CD4-positive, CD25-positive, alpha-beta regulatory T cell (primary cell): ENCODE measurements around the gene ZFAND3. TPM values are rescaled to one million over a fixed set of nuclear protein-coding genes. Genes with fewer than 3 reads are reported as not detected.
A peak's percentile ranks its signal among the peaks of the same experiment; 100 is the strongest.

Experiments
- ATAC-seq, 2 donors: fragments of 150-1000 bp; cut with Tn5 transposase; one replicate each; pipeline ENCODE4 v1.10.0; 2021; ENCODE audit warnings: low read depth in 2 of 2, moderate number of reproducible peaks in 2 of 2, moderate library complexity in 1 of 2
- DNase-seq, 3 donors: peaks; one replicate each; pipeline versions ENCODE4 v3.0.0 to v3.0.0-alpha.2; 2012 to 2022; ENCODE audit warnings: mixed read lengths in 1 of 3
- H3K27ac ChIP-seq: one replicate; pipeline ENCODE4 v1.7.0; 2013; ENCODE audit warnings: mild to moderate bottlenecking, low read length; ENCODE audit not compliant: insufficient read depth, poor library complexity, severe bottlenecking
- H3K27me3 ChIP-seq: one replicate; pipeline ENCODE4 v1.7.0; 2013; ENCODE audit warnings: low read length; ENCODE audit not compliant: control insufficient read depth, insufficient read depth
- H3K36me3 ChIP-seq: one replicate; pipeline ENCODE4 v1.7.0; 2013; ENCODE audit warnings: mild to moderate bottlenecking, low read length, moderate library complexity; ENCODE audit not compliant: control insufficient read depth, insufficient read depth
- H3K4me1 ChIP-seq: 2 replicates; pipeline ENCODE4 v1.7.0; 2013; ENCODE audit warnings: mild to moderate bottlenecking, low read length; ENCODE audit not compliant: insufficient read depth, control insufficient read depth, poor library complexity, severe bottlenecking
- H3K4me3 ChIP-seq: one replicate; pipeline ENCODE4 v1.7.0; 2013; ENCODE audit warnings: low read depth, mild to moderate bottlenecking, low read length, moderate library complexity
- H3K9me3 ChIP-seq, 2 experiments: 1 replicate in 1 of 2; 2 replicates in 1 of 2; pipeline ENCODE4 v1.7.0; 2013; ENCODE audit warnings: low read length in 2 of 2, mild to moderate bottlenecking in 1 of 2, moderate library complexity in 1 of 2; ENCODE audit not compliant: control insufficient read depth in 2 of 2
- H3K27ac Mint-ChIP-seq, 3 donors: one replicate each; pipeline ENCODE4 v1.8.0; 2020 to 2022; ENCODE audit warnings: mild to moderate bottlenecking in 3 of 3, mixed read lengths in 3 of 3, moderate library complexity in 2 of 3
- H3K27me3 Mint-ChIP-seq: one replicate; pipeline ENCODE4 v1.8.0; 2022; ENCODE audit warnings: mild to moderate bottlenecking, mixed read lengths
- H3K36me3 Mint-ChIP-seq: one replicate; pipeline ENCODE4 v1.8.0; 2020; ENCODE audit warnings: mixed read lengths
- H3K4me1 Mint-ChIP-seq, 4 donors: one replicate each; pipeline ENCODE4 v1.8.0; 2020 to 2022; ENCODE audit warnings: mixed read lengths in 4 of 4, mild to moderate bottlenecking in 1 of 4
- H3K4me3 Mint-ChIP-seq, 4 donors: one replicate each; pipeline ENCODE4 v1.8.0; 2020 to 2022; ENCODE audit warnings: mild to moderate bottlenecking in 4 of 4, mixed read lengths in 4 of 4, moderate library complexity in 3 of 4
- H3K9me3 Mint-ChIP-seq, 7 donors: one replicate each; pipeline ENCODE4 v1.8.0; 2020 to 2022; ENCODE audit warnings: mixed read lengths in 7 of 7, mild to moderate bottlenecking in 3 of 7, moderate library complexity in 2 of 7
- polyA plus RNA-seq, 4 donors: library from polyadenylated mRNA; unstranded; fragments of 300-500 nt; fragmentation: Illumina TruSeq; gene quantifications; one replicate each; pipeline ENCODE4 v1.2.3, GENCODE V29; 2021
- total RNA-seq: library from RNA; stranded (reverse); gene quantifications from one replicate; pipeline ENCODE4 v1.2.3, GENCODE V29; 2022

The ZFAND3 gene
- total and polyA plus RNA-seq, 5 donors from 2014 or later = 3.5 to 60.0 (median 5.1) TPM

GRCh38 chr6:38107073-38107472 is 287.5 kb downstream of the ZFAND3 start:
- Mint-ChIP-seq H3K4me3 (no peak overlapping the region), H3K9me3 (peaks cover 0 to 2% (median 0%) of the 10 kb centered on the region in 7 donors), H3K4me1 (peaks cover 11 to 22% (median 16%) of the 10 kb centered on the region in 4 donors), H3K36me3 (peaks cover 51% of the 10 kb centered on the region), H3K27me3 (no peaks in the 10 kb centered on the region), H3K27ac (peak overlapping the region in 1 of 3 donors; percentile 1)
- ATAC-seq (no peak), DNase-seq (no peak)
- H3K9me3 ChIP-seq = no peaks in the 10 kb centered on the region
- no peak overlapping the region for H3K4me3 ChIP-seq
- no peaks in the 10 kb centered on the region for H3K27me3 ChIP-seq
- peaks cover 4% of the 10 kb centered on the region for H3K36me3 ChIP-seq
- no peaks in the 10 kb centered on the region for H3K4me1 ChIP-seq
- no peak overlapping the region for H3K27ac ChIP-seq

DNA sequence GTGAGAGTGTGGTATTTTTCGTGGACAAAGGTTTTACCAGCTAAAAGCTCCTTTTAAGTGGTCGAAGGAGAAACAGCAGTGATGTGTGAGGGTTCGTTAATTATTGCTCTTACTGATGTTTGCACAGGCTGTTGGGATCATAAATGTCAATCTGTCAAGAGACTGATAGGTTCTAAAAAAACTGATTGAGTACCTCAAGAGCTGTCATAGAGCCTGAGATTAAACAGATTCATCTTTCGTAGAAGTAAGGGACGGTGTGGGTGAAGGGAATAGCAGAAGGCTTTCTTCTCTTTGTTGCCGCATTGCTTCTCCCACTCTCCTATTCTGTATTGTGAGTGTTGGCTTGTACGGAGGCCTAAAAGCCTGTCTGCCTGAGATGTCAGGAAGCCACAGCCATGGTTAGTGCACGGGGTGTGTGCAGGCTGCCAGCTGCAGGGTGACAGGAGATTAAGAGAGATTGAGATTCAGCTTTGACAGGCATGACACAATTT is 291.0 kb downstream of the ZFAND3 start:
- Mint-ChIP-seq H3K4me3 (no peak overlapping the region), H3K27ac (no peak overlapping the region), H3K4me1 (peaks cover 12 to 31% (median 25%) of the 10 kb centered on the region in 4 donors), H3K36me3 (peaks cover 45% of the 10 kb centered on the region), H3K27me3 (no peaks in the 10 kb centered on the region), H3K9me3 (peaks cover 0 to 2% (median 0%) of the 10 kb centered on the region in 7 donors)
- H3K9me3 ChIP-seq = no peaks in the 10 kb centered on the region
- peaks cover 4% of the 10 kb centered on the region for H3K36me3 ChIP-seq
- DNase-seq (no peak), ATAC-seq (no peak)
- no peaks in the 10 kb centered on the region for H3K27me3 ChIP-seq
- no peaks in the 10 kb centered on the region for H3K4me1 ChIP-seq
- H3K27ac ChIP-seq = no peak overlapping the region
- no peak overlapping the region for H3K4me3 ChIP-seq

- H3K9me3 ChIP-seq = no peaks in the 10 kb centered on the region
- Mint-ChIP-seq H3K4me3 (peak overlapping the region in 1 of 4 donors; percentile 21), H3K27ac (peak overlapping the region in 1 of 3 donors; percentile 32), H3K9me3 (peaks cover 0 to 2% (median 0%) of the 10 kb centered on the region in 7 donors), H3K36me3 (peaks cover 37% of the 10 kb centered on the region), H3K27me3 (no peaks in the 10 kb centered on the region), H3K4me1 (peaks cover 16 to 31% (median 21%) of the 10 kb centered on the region in 4 donors)
- H3K36me3 ChIP-seq = peaks cover 8% of the 10 kb centered on the region
- ATAC-seq (no peak), DNase-seq (no peak)
- H3K27ac ChIP-seq = no peak overlapping the region
- H3K4me1 ChIP-seq = no peaks in the 10 kb centered on the region
- no peak overlapping the region for H3K4me3 ChIP-seq
- H3K27me3 ChIP-seq = no peaks in the 10 kb centered on the region
These were observed 292.7 kb downstream of the ZFAND3 start for GRCh38 chr6:38112181-38112580.

GRCh38 chr6:38113825-38114576 is 294.5 kb downstream of the ZFAND3 start:
- no peak overlapping the region for H3K4me3 ChIP-seq
- DNase-seq (no peak), ATAC-seq (no peak)
- Mint-ChIP-seq H3K27me3 (no peaks in the 10 kb centered on the region), H3K9me3 (no peaks in the 10 kb centered on the region), H3K36me3 (peaks cover 26% of the 10 kb centered on the region), H3K27ac (peak overlapping the region in 1 of 3 donors; percentile 76), H3K4me1 (peaks cover 15 to 24% (median 20%) of the 10 kb centered on the region in 4 donors), H3K4me3 (no peak overlapping the region)
- no peaks in the 10 kb centered on the region for H3K27me3 ChIP-seq
- H3K36me3 ChIP-seq = peaks cover 18% of the 10 kb centered on the region
- H3K9me3 ChIP-seq = no peaks in the 10 kb centered on the region
- H3K27ac ChIP-seq = no peak overlapping the region
- no peaks in the 10 kb centered on the region for H3K4me1 ChIP-seq

DNA sequence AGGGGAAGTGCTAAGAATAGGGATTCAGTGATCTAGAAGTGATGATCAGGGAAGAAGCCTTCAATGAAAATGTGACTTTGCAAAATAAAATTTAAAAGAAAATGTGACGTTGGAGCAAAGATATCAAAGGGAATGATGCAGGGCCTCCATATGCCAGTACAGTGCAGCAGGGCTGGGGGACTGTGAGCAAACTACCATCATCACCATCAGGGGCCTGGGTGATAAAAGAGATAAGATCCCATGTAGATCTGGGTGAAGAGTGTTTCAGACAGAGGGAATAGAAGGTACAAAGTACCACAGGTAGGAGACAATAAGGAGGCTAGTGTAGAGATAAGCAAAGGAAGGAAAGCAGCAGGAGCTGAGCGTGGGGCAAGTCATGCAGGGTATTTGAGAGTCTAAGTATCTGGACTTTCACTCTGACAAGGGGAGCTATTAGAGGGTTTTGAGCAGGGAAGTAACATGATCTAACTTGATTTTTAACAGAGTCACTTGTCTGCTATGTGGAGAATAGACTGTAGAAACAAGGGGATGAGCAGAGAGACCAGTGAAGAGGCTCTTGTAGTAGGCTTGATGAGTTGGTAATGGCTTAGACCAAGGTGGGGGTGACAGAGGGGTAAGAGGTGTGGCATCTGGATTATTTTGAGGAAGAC is 295.6 kb downstream of the ZFAND3 start:
- H3K36me3 Mint-ChIP-seq = peaks cover 22% of the 10 kb centered on the region
- H3K4me3 Mint-ChIP-seq = no peak overlapping the region
- DNase-seq (no peak), ATAC-seq (no peak)
- no peaks in the 10 kb centered on the region for H3K27me3 Mint-ChIP-seq
- H3K4me1 Mint-ChIP-seq = peaks cover 14 to 24% (median 17%) of the 10 kb centered on the region in 4 donors
- H3K27me3 ChIP-seq = no peaks in the 10 kb centered on the region
- H3K4me3 ChIP-seq = no peak overlapping the region
- peak overlapping the region in 2 of 3 donors; percentile 1 to 11 for H3K27ac Mint-ChIP-seq
- no peaks in the 10 kb centered on the region for H3K9me3 ChIP-seq
- H3K4me1 ChIP-seq = no peaks in the 10 kb centered on the region
- peaks cover 27% of the 10 kb centered on the region for H3K36me3 ChIP-seq
- no peaks in the 10 kb centered on the region for H3K9me3 Mint-ChIP-seq
- no peak overlapping the region for H3K27ac ChIP-seq

- peak overlapping the region in 1 of 3 donors; percentile 1 for H3K27ac Mint-ChIP-seq
- H3K36me3 ChIP-seq = peaks cover 28% of the 10 kb centered on the region
- peaks cover 13 to 22% (median 16%) of the 10 kb centered on the region in 4 donors for H3K4me1 Mint-ChIP-seq
These were observed 296.1 kb downstream of the ZFAND3 start for GRCh38 chr6:38115626-38116008.

GRCh38 chr6:38116248-38116647 is 296.7 kb downstream of the ZFAND3 start:
- H3K4me1 Mint-ChIP-seq = peaks cover 11 to 19% (median 15%) of the 10 kb centered on the region in 4 donors
- Histone ChIP-seq H3K36me3 (peaks cover 33% of the 10 kb centered on the region), H3K27ac (no peak overlapping the region), H3K4me1 (no peaks in the 10 kb centered on the region), H3K9me3 (no peaks in the 10 kb centered on the region), H3K4me3 (no peak overlapping the region), H3K27me3 (no peaks in the 10 kb centered on the region)
- H3K4me3 Mint-ChIP-seq = no peak overlapping the region
- H3K27ac Mint-ChIP-seq = no peak overlapping the region
- DNase-seq = no peak
- H3K36me3 Mint-ChIP-seq = peaks cover 24% of the 10 kb centered on the region
- ATAC-seq = no peak
- no peaks in the 10 kb centered on the region for H3K27me3 Mint-ChIP-seq
- H3K9me3 Mint-ChIP-seq = no peaks in the 10 kb centered on the region

More at GRCh38 chr6:38115626-38116008, 296.1 kb downstream of the ZFAND3 start:
- H3K27ac ChIP-seq = no peak overlapping the region
- no peak overlapping the region for H3K4me3 Mint-ChIP-seq
- peaks cover 21% of the 10 kb centered on the region for H3K36me3 Mint-ChIP-seq
- H3K9me3 Mint-ChIP-seq = no peaks in the 10 kb centered on the region
- no peaks in the 10 kb centered on the region for H3K9me3 ChIP-seq
- DNase-seq (no peak), ATAC-seq (no peak)
- H3K27me3 ChIP-seq = no peaks in the 10 kb centered on the region
- H3K4me1 ChIP-seq = no peaks in the 10 kb centered on the region
- H3K4me3 ChIP-seq = no peak overlapping the region
- H3K27me3 Mint-ChIP-seq = no peaks in the 10 kb centered on the region
